GM19351 (cell line): Measurements from ENCODE around the gene DIP2C.

Source experiments
- ATAC-seq: cut with Tn5 transposase; IDR thresholded peaks from one replicate; pipeline ENCODE4 v1.9.1; 2021; ENCODE audit warnings: mild to moderate bottlenecking, moderate library complexity; ENCODE audit not compliant: unreplicated experiment

The DIP2C gene

GRCh38 chr10:560314-560992, 129.0 kb downstream of the DIP2C start:
- no peak for ATAC-seq

DNA sequence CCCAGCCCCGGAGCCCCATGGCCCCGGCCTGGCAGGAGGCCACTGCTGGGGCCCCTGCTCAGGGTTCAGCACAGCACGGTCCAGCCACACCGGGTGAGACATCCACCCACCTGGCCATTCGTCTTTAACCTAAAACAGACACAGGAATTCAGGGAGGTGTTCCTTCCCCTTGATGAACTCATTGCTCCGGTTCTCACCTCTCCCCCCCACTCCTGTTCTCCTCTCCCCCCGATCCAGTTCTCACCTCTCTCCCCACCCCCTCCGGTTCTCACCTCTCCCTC, 129.8 kb downstream of the DIP2C start:
- ATAC-seq, result no peak

DNA sequence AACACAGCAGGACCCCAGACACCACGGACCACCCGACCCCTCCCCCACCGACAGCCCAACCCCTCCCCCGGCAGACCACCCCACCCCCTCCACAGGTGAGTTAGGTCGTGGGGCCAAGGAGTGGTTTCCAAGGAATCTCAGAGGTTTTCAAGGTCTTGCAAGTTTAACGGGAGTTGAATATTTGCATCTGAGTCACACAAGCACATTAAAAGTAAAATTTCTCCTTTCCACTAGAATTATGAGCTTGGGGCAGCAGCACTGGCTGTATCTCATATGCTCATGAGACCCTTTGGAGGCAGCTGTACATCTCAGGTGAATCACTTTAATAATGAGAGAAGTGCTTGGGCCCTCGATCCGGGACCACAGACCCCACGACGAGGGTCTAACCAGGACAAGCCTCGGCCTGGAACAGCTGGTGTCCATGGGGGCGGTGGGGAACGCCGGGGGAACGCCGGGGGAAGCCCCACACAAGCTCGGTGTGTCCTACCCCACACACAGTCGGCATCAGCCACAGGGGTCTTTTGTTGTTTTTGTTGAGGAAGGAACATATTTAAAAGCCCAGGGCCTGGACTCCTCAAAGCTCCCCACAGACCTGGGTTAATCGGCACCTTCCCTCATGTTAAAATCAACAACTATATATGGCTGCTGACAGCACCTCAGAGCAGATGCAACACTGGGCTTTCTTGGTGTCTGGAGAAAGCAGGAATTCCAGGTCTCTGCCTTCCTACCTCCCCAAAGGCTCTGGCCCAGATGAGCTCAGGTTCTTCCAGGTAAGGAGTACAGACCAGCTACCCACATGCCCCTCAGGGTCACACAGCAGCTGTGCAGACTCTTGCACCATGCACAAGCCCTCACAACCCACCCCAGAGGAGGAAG, 130.3 kb downstream of the DIP2C start:
- no peak for ATAC-seq

GRCh38 chr10:558364-558763, 131.1 kb downstream of the DIP2C start:
- ATAC-seq, result no peak

GRCh38 chr10:557792-558328, 131.6 kb downstream of the DIP2C start:
- no peak for ATAC-seq

DNA sequence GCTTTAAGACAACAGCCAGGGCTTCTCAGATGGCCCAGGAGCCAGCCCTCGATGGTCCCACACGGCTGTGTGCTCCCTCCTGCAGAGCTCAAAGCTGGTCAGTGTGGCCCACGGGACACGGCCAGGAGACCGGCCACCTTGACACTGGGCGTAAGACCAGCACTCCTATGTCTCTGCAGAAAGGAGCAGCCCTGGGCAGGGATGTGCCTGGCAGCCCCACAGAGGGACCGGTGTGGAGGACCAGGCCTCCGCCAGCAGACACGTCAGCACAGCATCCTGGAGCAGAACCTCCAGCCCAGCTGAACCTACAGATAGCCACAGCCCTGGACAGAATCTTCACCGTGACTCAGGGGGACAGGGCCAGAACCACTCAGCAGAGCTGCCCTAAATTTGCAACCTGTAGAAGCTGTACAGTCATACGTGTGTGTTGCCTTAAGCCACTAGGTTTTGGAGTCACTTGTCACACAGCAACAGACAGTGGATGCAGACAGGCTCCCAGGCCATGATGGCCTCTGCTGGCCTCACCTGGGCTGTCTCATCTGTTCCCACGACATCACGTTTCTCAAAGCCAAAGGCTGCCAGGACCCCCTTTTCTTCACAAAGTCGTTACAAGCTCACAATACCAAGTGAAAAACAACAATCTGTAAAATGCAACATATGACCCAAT, 132.4 kb downstream of the DIP2C start:
- no peak for ATAC-seq

GRCh38 chr10:555682-556350, 133.7 kb downstream of the DIP2C start:
- no peak for ATAC-seq

DNA sequence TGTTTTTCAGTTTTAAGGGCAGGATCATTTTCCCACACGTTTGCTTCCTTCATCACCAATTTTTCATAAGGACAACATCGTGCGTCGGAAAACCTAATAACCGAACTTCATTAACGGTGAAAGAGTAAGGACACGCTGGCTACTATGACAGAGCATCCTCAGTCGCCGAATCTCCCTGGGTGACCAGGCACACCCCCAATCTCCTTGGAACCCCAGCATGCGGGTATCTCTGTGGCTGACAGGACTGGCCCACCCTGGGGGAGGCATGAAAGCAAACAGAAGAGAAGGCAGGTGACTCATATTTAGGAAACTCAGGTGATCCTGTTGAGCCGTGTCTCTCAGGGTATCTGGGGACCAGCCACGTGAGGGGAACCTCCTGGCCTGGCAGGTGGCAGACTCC, 134.2 kb downstream of the DIP2C start:
- no peak for ATAC-seq

DNA sequence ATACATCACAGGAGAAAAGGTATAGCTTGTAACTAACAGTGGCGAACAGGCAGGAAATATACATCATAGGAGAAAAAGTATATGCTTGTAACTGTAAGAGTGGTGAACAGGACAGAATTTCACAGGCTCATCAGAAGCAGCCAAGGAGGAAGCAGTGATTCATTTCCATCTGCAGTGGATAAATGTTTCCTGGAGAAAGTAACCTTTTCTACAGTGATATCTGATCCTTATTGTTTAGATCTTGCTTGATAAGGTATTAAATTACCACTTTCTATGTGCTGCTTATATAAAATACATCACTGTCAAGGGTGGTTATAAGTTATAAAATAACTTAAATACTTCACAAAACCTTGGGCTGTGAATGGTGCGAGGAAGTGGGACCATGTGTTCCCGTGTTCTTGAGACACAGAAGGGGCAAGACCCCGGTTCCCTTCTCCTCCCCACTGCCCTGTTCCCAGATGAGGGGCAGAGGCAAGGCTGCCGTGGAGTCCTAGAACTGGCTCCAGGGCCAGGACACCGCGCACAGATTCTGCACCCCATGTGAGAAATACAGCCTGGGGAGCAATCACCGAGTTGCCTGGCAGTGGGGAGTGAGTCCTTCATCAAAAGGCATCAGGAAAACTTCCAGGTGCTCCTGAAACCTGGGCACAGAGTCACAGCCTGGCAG, 135.2 kb downstream of the DIP2C start:
- no peak for ATAC-seq

DNA sequence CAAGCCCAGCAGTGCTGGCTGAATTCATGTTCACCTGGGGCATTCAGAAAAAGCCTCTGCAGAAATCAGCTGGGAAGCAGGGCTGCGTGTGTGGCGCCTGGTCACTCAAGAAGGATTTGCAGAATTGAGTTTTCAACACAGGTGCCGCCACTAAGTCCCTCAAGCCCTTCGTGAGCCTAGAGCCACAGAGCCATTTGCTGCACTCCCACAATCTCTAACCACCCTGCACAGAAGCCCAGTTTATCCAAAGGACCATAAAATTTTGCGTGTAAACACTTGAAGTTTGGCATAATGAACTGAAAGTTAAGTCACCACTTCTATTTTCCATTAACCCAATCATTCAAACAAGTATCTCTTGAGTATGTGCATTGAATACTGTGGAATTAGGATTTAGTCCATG, 136.2 kb downstream of the DIP2C start:
- ATAC-seq, result no peak

DNA sequence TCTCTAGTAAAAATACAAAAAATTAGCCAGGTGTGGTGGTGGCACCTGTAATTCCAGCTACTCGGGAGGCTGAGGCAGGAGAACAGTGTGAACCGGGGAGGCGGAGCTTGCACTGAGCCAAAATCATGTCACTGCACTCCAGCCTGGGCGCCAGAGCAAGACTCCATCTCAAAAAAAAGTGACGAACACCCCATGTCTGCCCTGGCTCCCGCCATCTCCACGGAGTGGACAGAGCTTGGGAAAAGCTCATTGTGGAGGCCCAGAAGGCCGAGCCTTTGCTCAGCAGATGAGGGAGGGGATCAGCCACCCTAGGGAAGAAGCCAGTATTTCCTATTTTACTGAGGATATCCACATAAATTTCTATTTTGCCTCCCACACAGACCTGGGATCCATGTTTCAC, 136.8 kb downstream of the DIP2C start:
- ATAC-seq, result no peak

- no peak for ATAC-seq
These were observed 137.9 kb downstream of the DIP2C start for GRCh38 chr10:551373-552252.

DNA sequence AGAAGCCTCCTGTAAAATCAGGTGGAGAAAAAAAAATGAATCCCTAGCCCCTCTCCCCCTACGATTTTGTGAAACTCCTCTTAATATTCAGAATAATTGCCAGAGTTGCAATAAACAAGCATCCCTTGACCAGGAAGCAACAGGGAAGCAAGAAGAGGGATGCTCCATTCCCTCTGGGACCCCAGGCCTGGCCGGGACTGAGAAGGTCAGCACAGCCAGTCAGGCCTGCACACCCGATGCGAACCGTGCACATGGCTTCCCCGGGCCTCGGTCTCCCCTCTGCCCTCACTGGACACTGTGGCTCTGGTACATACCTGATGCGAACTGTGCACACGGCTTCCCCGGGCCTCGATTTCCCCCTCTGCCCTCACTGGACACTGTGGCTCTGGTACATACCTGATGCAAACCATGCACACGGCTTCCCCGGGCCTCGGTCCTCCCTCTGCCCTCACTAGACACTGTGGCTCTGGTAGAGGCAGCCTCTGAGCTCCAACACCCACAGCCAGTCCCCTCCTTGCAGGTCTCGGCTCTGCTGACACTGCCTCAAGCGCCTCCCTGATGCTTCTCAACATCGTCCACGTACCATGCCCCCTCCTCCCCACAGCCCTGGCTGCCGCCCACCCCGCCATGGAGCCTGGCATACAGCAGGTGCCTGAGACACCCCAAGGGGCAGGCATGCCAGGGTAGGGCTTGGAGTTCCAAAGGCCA, 138.6 kb downstream of the DIP2C start:
- no peak for ATAC-seq

- no peak for ATAC-seq
These were observed 140.1 kb downstream of the DIP2C start for GRCh38 chr10:549391-549790.

- no peak for ATAC-seq
These were observed 141.1 kb downstream of the DIP2C start for GRCh38 chr10:548238-548901.

DNA sequence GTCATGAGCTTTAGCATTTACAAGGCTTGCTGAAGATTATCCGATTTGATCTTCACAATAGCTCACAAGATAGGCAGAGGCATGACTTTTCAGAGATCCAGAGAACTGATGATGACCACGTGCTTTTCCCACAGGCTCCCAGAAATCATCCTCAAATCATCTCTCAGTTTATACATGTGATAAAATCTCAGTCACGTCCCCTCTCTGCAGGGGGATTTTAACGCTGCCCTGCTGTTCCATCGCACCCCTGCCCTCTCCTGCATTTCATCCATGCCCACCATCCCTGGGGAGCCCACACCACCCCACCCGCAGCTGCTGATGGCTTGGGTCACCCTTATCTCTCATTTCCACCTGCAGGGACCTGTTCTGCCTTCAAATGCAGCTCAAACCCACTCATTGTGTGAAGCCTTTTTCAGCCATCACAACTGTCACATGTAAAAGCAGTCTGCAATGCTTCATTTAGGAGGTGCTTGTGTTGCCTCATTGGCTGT, 141.8 kb downstream of the DIP2C start:
- no peak for ATAC-seq

DNA sequence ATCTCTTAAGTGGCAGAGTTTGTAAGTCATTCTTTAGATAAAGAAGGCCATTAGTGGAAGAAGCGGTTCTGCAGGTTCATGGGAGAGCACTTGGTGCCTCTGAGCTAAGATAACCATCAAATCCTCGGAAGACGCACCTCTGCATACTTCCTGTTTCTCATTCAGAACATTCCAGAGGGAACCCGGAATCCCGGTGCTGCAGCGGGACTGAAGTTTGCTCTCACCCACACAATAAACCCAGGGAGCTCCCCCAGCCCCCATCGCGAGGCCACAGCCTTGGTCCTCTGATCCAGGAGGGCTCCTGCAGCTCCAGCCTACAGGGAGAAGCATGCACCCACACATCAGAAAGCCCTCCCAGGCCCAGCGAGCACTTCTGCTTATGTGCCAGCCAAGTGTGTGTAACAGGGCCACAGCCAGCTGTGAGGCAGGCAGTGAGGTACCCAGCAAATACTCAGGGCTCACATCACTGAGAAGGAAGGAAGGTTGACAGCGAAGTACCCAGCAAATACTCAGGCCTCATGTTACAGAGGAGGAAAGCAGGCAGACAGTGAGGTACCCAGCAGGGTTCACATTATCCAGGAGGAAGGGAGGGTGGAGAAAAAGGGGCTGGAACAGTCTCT, 142.4 kb downstream of the DIP2C start:
- no peak for ATAC-seq

- ATAC-seq, result no peak
These were observed 143.0 kb downstream of the DIP2C start for GRCh38 chr10:546451-546850.
